HTR-8/SVneo (cell line): ENCODE results near the gene MSH4.
"Not testable (repeated sequence)": the region's sequence is repeated elsewhere in the genome, so short reads cannot be mapped to it uniquely, and the experiment has no call there.

Experiments used
- DNase-seq: peaks from one replicate; pipeline ENCODE4 v3.0.0; 2011; ENCODE audit warnings: low spot score, mixed read lengths; ENCODE audit not compliant: insufficient read length
- FAIRE-seq: peaks from 2 replicates; lab custom pipeline; 2011; peaks lifted over from hg19 to GRCh38; lab: Jason Lieb, UNC

The MSH4 gene

DNA sequence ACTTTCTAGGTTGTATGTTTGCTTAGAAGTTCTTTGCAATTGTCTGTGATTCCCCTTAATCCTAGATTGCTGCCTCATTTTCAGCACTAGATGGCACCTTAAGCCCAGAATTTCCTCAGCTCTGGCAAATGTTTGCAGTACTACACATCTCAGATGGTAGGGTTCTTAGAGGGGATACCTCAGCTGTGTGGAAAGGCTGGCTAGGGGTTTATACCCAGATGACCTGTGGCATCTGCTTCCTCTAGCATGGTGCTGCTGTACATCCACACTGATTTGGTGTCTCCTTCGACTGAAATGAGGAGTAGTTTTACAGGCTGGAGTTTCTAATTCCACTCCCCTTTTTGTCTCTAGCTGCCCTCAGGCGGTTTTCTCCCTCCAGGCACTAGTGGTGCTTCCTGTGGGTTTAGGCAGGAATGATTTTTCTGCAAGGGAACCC is 112.1 kb downstream of the MSH4 start:
- DNase-seq (peak; percentile 7), FAIRE-seq (no peak)

GRCh38 chr1:75916834-75917233 is 120.2 kb downstream of the MSH4 start:
- DNase-seq (no peak), FAIRE-seq (no peak)

DNA sequence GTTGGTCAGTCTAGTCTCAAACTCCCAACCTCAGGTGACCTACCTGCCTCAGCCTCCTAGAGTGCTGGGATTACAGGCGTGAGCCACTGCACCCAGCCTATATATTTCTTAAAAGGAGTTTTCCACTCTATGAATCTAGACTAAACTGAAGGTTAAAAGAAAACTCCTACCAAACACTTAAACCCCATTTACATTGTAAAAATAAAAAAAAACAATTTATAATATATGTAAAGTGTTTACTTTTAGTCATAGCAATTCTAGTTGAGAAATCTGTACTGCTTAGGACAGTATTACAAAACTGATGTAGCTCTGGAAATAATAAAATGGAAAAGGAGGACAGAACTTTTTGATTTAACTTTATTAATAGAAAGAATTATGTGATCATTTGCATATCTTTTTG is 126.0 kb downstream of the MSH4 start:
- FAIRE-seq, result no peak

DNA sequence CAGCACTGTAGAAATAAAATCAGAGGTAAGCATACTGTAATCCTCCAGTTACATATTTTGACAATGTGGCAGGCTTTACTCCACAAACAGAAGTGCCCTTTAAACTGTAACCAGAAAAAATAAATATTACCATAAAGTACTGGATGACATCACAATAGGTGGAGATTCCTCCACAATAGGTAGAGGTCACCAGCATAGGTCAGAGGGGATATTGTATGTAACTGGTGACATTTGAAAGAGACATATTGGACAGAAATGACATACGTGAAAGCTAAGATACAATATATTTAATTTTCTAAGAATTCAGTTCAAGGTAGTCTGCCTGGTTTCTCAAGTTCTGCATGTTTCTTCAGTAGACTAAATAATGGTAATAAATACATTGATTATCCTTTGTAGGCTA is 135.6 kb downstream of the MSH4 start, which contains the start of gene ASB17:
Gene ASB17 (minus strand): TSS at position 101 of the 400 bp plus-strand sequence. CDS start 113 bp downstream, outside the sequence.
- DNase-seq (no peak), FAIRE-seq (no peak)

More for the DNA sequence above, 126.0 kb downstream of the MSH4 start:
- no peak for DNase-seq

- FAIRE-seq, result no peak
- no peak for DNase-seq
Measured at GRCh38 chr1:75937034-75937433, 140.4 kb downstream of the MSH4 start.

DNA sequence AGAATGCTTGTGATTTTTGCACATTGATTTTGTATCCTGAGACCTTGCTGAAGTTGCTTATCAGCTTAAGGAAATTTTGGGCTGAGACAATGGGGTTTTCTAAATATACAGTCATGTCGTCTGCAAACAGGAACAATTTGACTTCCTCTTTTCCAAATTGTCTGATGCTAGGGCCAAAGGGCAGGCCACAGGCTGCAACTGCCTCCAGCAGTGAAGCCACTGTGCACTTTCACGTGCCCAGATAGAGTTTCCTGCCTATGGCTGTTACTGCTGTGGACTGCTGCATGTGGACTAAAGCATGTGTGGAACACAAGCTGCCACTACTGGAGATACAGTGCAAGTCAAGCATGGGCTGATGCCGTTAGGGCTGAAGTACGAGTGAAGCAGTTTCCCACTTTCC is 146.4 kb downstream of the MSH4 start:
- DNase-seq, FAIRE-seq: not testable (repeated sequence)

DNA sequence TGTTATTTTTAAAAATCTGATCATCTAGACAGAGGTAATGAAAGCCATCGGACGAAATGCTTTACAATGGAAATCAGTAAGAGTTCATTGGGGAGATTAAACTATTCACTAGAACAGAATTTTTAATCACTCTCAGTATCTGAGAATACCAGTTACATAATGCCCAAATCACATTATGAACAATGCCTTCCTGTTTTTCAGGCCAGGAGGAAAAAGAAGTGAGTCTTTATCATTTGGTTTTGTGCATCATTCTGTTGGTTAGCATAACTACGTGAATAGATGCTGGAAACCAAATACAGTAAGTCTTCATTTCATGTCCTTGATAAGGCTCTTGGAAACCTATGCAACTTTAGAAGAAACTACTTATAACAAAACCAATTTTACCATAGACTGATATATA is 153.5 kb downstream of the MSH4 start:
- FAIRE-seq (no peak), DNase-seq (no peak)

DNA sequence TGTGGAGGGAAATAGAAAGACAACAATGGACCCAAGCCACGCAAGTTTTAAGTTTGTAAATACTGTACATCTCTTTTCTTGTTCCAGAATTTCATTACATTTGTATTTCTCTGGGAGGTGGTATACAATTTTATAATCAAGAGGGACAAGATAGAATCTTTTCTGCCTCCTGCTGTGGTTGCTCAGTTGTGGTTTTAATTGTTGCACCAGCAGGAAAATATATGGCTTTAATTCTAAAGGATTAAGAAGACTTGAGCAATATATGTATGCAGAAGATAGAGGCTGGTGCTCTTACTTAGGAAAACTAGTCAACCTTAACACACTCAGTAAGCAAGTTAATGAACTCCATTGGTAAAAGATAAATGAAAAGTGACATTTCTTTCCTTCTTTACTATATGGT is 155.3 kb downstream of the MSH4 start:
- FAIRE-seq, result no peak
- no peak for DNase-seq

GRCh38 chr1:75953461-75953860 is 156.8 kb downstream of the MSH4 start:
- FAIRE-seq (no peak), DNase-seq (no peak)

GRCh38 chr1:75954586-75954985 is 157.9 kb downstream of the MSH4 start:
- no peak for FAIRE-seq
- DNase-seq, result no peak
